ENCODE data around the gene HCAR2.
"Not testable (repeated sequence)": the region's sequence is repeated elsewhere in the genome, so short reads cannot be mapped to it uniquely, and the experiment has no call there.

Gene HCAR2

DNA sequence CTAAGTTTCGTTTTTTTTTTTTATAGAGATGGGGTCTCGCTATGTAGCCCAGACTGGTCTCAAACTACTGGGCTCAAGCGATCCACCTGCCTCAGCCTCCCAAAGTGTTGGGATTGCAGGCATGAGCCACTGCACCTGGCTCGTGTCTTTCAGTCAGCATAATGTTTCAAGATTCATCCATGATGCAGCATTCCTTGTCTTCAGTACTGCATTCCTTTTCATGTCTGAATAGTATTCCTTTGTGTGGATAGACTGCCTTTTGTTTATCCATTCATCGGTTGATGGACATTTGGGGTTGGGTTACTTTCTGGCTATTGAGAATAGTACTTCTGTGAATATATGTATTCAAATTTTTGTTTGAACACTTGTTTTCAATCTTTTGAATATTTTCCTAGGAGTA is 37.4 kb downstream of the HCAR2 start:
- in situ Hi-C loops (cut with HindIII; ENCODE audit: low sequenced_read_pairs), result no loop called here

DNA sequence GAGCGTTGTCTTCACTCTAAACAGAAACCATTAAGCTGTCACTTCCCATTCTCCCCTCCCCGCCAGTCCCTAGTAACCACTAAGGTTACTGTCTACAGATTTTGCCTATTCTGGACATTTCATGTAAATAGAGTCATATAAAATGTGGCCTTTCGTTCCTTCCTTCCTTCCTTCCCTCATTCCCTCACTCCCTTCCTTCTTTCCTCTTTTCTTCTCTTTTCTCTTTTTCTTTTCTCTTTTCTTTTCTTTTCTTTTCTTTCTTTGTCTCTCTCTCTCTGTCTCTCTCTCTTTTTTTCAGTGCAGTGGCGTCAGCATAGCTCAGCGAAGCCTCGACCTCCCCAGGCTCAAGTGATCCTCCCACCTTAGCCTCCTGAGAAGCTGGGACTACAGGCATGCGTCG is 37.8 kb downstream of the HCAR2 start:
- in situ Hi-C loops (cut with HindIII; ENCODE audit: low sequenced_read_pairs), result no loop called here

DNA sequence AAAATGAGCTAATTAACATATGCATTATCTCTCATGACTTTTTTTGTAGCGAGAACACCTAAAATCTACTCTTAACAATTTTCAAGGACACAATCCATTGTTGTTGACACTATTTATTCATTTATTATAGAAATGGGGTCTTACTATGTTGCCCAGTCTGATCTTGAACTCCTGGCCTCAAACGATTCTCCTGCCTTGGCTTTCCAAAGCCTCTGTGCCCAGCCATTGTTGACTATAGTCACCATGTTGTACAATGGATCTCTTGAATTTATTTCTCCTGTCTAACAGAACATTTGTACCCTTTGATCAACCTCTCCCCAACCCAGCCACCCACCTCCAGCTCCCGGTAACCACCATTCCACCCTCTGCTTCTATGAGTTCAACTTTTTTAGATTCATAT is 41.2 kb downstream of the HCAR2 start:
- in situ Hi-C loops (cut with HindIII; ENCODE audit: low sequenced_read_pairs), result loop anchor here (5.0 kb wide), 1 partner anchor 320 kb away; no protein-coding TSS in a partner anchor

DNA sequence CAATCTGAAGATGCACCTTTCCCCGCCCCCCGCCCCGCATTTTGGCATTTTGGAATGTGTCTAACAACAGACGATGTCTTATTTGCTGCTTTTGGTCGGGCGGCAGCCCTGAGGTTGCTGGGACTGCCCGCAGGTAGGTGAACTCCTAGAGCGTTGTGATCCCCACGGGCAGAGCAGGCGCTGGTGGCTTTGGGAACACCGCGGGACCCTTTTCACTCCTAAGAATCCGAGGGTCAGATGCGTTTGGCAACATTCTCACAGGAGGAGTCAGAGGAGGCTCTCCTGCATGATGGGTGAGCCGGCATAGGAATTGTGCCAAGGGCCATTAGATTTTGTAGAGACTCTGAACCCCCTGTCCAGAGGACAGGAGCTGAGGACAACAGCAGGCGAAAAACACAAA is 41.9 kb downstream of the HCAR2 start:
- in situ Hi-C loops (cut with HindIII; ENCODE audit: low sequenced_read_pairs), result loop anchor here (5.0 kb wide), 1 partner anchor 319 kb away; no protein-coding TSS in a partner anchor

DNA sequence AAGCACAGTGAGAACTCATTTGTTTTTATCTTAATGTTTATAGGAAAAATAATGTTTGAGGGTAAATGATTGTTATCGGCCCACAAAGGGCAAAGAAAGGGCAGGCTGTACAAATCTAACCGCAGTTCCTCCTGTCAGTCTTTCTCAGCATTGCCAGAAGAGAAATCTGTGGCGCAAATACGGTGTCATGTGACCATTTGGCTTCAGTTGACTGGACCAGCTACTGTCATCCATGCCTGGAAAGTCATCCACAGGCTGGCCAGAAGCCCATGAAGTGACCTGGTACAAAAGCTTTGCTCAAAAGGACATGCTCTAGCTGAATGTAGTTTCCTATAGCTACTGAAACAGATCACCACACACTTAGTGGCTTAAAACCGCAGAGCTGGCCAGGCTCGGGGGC is 43.6 kb downstream of the HCAR2 start:
- in situ Hi-C loops (cut with HindIII; ENCODE audit: low sequenced_read_pairs), result no loop called here

DNA sequence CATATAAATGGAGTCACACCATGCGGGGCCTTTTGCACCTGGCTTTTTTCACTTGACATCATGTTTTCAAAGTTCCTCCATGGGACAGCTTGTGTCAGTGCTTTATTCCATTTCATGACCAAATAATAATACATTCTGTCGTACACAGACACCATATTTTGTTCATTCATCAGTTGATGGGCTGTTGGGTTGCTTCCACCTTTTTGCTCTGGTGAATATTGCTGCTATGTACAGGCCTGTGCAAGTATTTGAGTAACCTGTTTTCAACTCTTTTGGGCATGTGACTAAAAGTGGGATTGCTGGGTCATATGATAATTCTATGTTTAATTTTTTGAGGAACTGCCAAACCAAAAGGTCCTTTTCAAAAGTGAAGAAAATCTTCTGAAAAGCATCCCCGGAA is 46.9 kb downstream of the HCAR2 start:
- in situ Hi-C loops (cut with HindIII; ENCODE audit: low sequenced_read_pairs), result no loop called here

DNA sequence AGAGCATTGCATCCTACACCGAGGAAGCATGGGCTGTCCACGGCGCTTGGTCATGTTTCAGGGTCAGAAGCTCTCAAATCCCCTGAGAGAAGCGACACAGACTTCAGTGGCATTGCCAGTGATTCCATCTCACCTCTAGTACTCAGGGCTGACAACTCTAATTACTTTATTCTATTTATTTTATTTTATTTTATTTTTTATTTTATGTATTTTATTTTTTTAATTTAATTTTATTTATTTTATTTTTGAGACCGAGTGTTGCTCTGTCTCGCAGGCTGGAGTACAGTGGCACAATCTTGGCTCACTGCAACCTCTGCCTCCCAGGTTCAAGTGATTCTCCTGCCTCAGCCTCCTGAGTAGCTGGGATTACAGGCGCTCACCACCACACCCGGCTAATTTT is 49.9 kb downstream of the HCAR2 start:
- in situ Hi-C loops (cut with HindIII; ENCODE audit: low sequenced_read_pairs), result not testable (repeated sequence)

DNA sequence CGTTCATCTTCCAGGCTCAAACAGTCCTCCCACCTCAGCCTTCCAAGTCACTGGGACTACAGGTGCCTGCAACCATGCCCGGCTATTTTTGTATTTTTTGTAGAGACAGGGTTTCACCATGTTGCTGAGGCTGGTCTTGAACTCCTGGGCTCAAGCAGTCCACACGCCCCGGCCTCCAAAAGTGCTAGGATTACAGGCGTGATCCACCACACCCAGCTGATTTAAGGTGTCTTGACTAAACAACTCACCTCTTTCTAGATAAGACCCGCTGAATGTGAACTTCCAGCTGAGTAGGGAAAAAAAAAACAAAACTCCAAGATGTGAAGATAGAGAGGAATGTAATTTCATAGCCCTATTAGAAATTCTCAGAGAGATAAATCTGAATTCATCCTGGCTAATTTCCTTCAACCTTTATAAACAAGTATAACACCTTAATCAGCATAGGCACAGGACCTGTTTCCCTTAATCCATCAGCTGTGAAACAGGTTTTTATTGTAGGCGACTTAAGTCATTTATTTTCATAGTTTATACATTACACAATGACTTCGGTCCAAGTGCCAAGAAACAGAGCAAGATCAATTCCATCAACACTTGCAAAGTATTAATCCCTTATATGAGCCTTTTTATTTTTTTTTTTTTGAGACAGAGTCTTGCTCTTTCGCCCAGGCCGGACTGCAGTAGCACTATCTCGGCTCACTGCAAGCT is 51.5 kb downstream of the HCAR2 start:
- in situ Hi-C loops (cut with HindIII; ENCODE audit: low sequenced_read_pairs), result no loop called here

Data from endothelial cell of hepatic sinusoid (primary cell).